H1 (cell line): ENCODE measurements around the gene JAG2. TPM values are rescaled to one million over a fixed set of nuclear protein-coding genes. Genes with fewer than 3 reads are reported as not detected.

Source experiments
- ATF3 ChIP-seq: IDR thresholded peaks from 2 replicates; pipeline ENCODE4 v1.6.1; 2011; ENCODE audit warnings: low read depth, mild to moderate bottlenecking, low read length; ENCODE audit not compliant: insufficient read depth
- CBX8 ChIP-seq: fragments of 300-800, 300-1000 bp; sonication (generic); IDR thresholded peaks from 2 replicates; pipeline ENCODE4 v1.7.1; 2016; ENCODE audit warnings: low read depth, low read length, borderline replicate concordance
- CHD7 ChIP-seq: fragments of 300-600 bp; sonication (generic); IDR thresholded peaks from 2 replicates; pipeline ENCODE4 v1.7.1; 2012; ENCODE audit warnings: low read length, moderate library complexity, mild to moderate bottlenecking, inconsistent platforms; ENCODE audit not compliant: insufficient replicate concordance
- HDAC2 ChIP-seq, 2 experiments: fragments of 300-600 bp in 1 of 2; sonication (generic) in 1 of 2; IDR thresholded peaks; 2 replicates each; pipeline ENCODE4 v1.6.1; 2011 to 2012; ENCODE audit warnings: low read depth in 2 of 2, low read length in 2 of 2, mild to moderate bottlenecking in 2 of 2, moderate library complexity in 2 of 2, borderline replicate concordance in 1 of 2, inconsistent platforms in 1 of 2
- polyA plus RNA-seq, 7 experiments: library from polyadenylated mRNA; depleted of rRNA in 3 of 7; stranded (reverse) in 5 of 7; unstranded in 2 of 7; fragments of >200 nt in 5 of 7; fragments of 200-250 nt in 2 of 7; gene quantifications; 1 replicate in 5 of 7; 2 replicates in 1 of 7; 4 replicates in 1 of 7; pipeline versions ENCODE4 v1.2.1 to v1.2.3, GENCODE V29; 2011 to 2013; ENCODE audit warnings: missing spikeins in 2 of 7, mixed read lengths in 2 of 7
- total RNA-seq: library from RNA; stranded (reverse); fragmentation: NEBNext Ultra II Directional; extraction: Animal tissue kit (Norgen Biotek cat#: 25700); gene quantifications from 2 replicates; pipeline ENCODE4 v1.2.1, GENCODE V29; 2021
- TF ChIP-seq, protein P1 (sequence below): IDR thresholded peaks from 2 replicates; pipeline ENCODE4 v1.6.1; 2012; ENCODE audit warnings: inconsistent platforms

The JAG2 gene
- total and polyA plus RNA-seq, 2 of the 8 experiments (the other 6 are each of a cell fraction or from before 2014, with no cell fraction given), result 2.8 to 6.2 TPM

- TF ChIP-seq CHD7 (no peak), HDAC2 (IDR thresholded peaks at IDR 0.05; ENCODE audit: borderline replicate concordance in 1 of 2, low read depth in 2 of 2, low read length in 2 of 2) (no peak), CBX8 (no peak), ATF3 (no peak)
- TF ChIP-seq, protein P1, sequence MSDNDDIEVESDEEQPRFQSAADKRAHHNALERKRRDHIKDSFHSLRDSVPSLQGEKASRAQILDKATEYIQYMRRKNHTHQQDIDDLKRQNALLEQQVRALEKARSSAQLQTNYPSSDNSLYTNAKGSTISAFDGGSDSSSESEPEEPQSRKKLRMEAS, result no peak
Measured at GRCh38 chr14:105091517-105092170, 76.9 kb downstream of the JAG2 start (continued).
